HG03558 (cell line): Measurements from ENCODE around the gene LSM14B.

Experiments
- ATAC-seq: cut with Tn5 transposase; IDR thresholded peaks from one replicate; pipeline ENCODE4 v1.9.1; 2021; ENCODE audit warnings: moderate number of reproducible peaks; ENCODE audit not compliant: unreplicated experiment; ENCODE audit errors: extremely low read depth

LSM14B gene

GRCh38 chr20:62129731-62130531 lies 7.7 kb downstream of the LSM14B start:
- no peak for ATAC-seq

- no peak for ATAC-seq
These were observed 9.5 kb downstream of the LSM14B start for GRCh38 chr20:62131560-62132320.

- ATAC-seq, result no peak
These were observed 10.1 kb downstream of the LSM14B start for GRCh38 chr20:62132421-62132820.

GRCh38 chr20:62133051-62133845 lies 11.0 kb downstream of the LSM14B start:
- ATAC-seq, result no peak

- no peak for ATAC-seq
These were observed 11.6 kb downstream of the LSM14B start for GRCh38 chr20:62133864-62134263.

- ATAC-seq, result no peak
These were observed 12.5 kb downstream of the LSM14B start for GRCh38 chr20:62134735-62135231.

- ATAC-seq, result no peak
These were observed 13.4 kb downstream of the LSM14B start for GRCh38 chr20:62135573-62136266.

GRCh38 chr20:62136283-62137091 lies 14.2 kb downstream of the LSM14B start:
- ATAC-seq, result no peak

GRCh38 chr20:62137092-62137384 lies 14.8 kb downstream of the LSM14B start:
- ATAC-seq, result no peak

GRCh38 chr20:62137478-62138203 lies 15.4 kb downstream of the LSM14B start:
- no peak for ATAC-seq

- no peak for ATAC-seq
These were observed 15.9 kb downstream of the LSM14B start for GRCh38 chr20:62138204-62138543.

GRCh38 chr20:62138912-62139311 lies 16.6 kb downstream of the LSM14B start:
- no peak for ATAC-seq

- no peak for ATAC-seq
These were observed 17.4 kb downstream of the LSM14B start for GRCh38 chr20:62139636-62140035.

GRCh38 chr20:62141043-62141396 lies 18.7 kb downstream of the LSM14B start:
- no peak for ATAC-seq

GRCh38 chr20:62141397-62142251 lies 19.3 kb downstream of the LSM14B start:
- no peak for ATAC-seq

GRCh38 chr20:62142252-62143080 lies 20.2 kb downstream of the LSM14B start:
- no peak for ATAC-seq
